SK-N-SH (cell line): ENCODE data around the gene C4A. TPM values are rescaled to one million over a fixed set of nuclear protein-coding genes. Genes with fewer than 3 reads are reported as not detected.

ENCODE experiments used
- CTCF ChIA-PET: fragments of 300-600, 350-600 bp; formaldehyde crosslinking; extraction: SDS; loops from one replicate; lab custom pipeline; 2021; lab: Yijun Ruan, JAX
- POLR2A ChIA-PET: fragments of 350-600 bp; sonication (Branson Sonifier 250); formaldehyde crosslinking; extraction: SDS; loops from one replicate; lab custom pipeline; 2020; ENCODE audit warnings: antibody characterized with exemption, inconsistent platforms; lab: Yijun Ruan, JAX
- DNase-seq: peaks from one replicate; pipeline ENCODE4 v3.0.0; 2012
- H2AFZ ChIP-seq: fragments of 200-600 bp; sonication (generic); 2 replicates; pipeline ENCODE4 v1.8.1; 2016; ENCODE audit warnings: antibody characterized with exemption, mild to moderate bottlenecking, low read depth
- H3F3A ChIP-seq: fragments of 200-600 bp; sonication (generic); replicated peaks from 2 replicates; pipeline ENCODE3; 2016; ENCODE audit warnings: antibody characterized with exemption, mild to moderate bottlenecking; ENCODE audit not compliant: insufficient read depth
- H3K27ac ChIP-seq, 2 experiments: fragments of 200-500 bp in 1 of 2; fragments of 200-600 bp in 1 of 2; sonication (Bioruptor generic) in 1 of 2; sonication (generic), shearing (Covaris generic) in 1 of 2; 2 replicates each; pipeline versions ENCODE4 v1.5.1 to v1.6.1; 2014 to 2016; ENCODE audit warnings: low read depth in 2 of 2, inconsistent platforms in 1 of 2, low read length in 1 of 2, mild to moderate bottlenecking in 1 of 2, mixed read lengths in 1 of 2
- H3K27me3 ChIP-seq: fragments of 200-600 bp; sonication (generic), shearing (Covaris generic); 2 replicates; pipeline ENCODE4 v1.6.1; 2016; ENCODE audit warnings: mixed run types; ENCODE audit not compliant: insufficient read depth
- H3K36me3 ChIP-seq, 2 experiments: fragments of 200-500 bp in 1 of 2; fragments of 200-600 bp in 1 of 2; sonication (Bioruptor generic) in 1 of 2; sonication (generic) in 1 of 2; replicated peaks in 1 of 2; 2 replicates each; pipeline versions ENCODE3 to v1.5.1; 2014 to 2016; ENCODE audit warnings: low read length in 1 of 2, mild to moderate bottlenecking in 1 of 2; ENCODE audit not compliant: insufficient read depth in 2 of 2, control insufficient read depth in 1 of 2
- H3K4me1 ChIP-seq, 2 experiments: fragments of 200-500 bp in 1 of 2; fragments of 200-600 bp in 1 of 2; sonication (Bioruptor generic) in 1 of 2; sonication (generic), shearing (Covaris generic) in 1 of 2; 2 replicates each; pipeline versions ENCODE4 v1.5.1 to v1.6.1; 2014 to 2016; ENCODE audit warnings: low read depth in 1 of 2, low read length in 1 of 2, mixed run types in 1 of 2; ENCODE audit not compliant: insufficient read depth in 2 of 2, control insufficient read depth in 1 of 2
- H3K4me2 ChIP-seq: fragments of 200-600 bp; sonication (generic), shearing (Covaris generic); 2 replicates; pipeline ENCODE4 v1.6.1; 2017; ENCODE audit warnings: mixed run types
- H3K4me3 ChIP-seq, 2 experiments: fragments of 200-500 bp in 1 of 2; fragments of 200-600 bp in 1 of 2; sonication (Bioruptor generic) in 1 of 2; sonication (generic), shearing (Covaris generic) in 1 of 2; 2 replicates each; pipeline versions ENCODE4 v1.5.1 to v1.8.1; 2014 to 2016; ENCODE audit warnings: low read depth in 2 of 2, inconsistent platforms in 1 of 2, low read length in 1 of 2, mild to moderate bottlenecking in 1 of 2, mixed read lengths in 1 of 2, moderate library complexity in 1 of 2
- H3K79me2 ChIP-seq: fragments of 200-600 bp; sonication (generic); 2 replicates; pipeline ENCODE4 v1.8.1; 2017; ENCODE audit warnings: mild to moderate bottlenecking; ENCODE audit not compliant: insufficient read depth
- H3K9ac ChIP-seq: fragments of 200-600 bp; sonication (generic); 2 replicates; pipeline ENCODE4 v1.6.1; 2017; ENCODE audit warnings: mixed run types
- H3K9me2 ChIP-seq: fragments of 200-600 bp; sonication (generic); 2 replicates; pipeline ENCODE4 v1.6.1; 2017; ENCODE audit warnings: mixed run types
- H3K9me3 ChIP-seq: fragments of 200-600 bp; sonication (generic); 2 replicates; pipeline ENCODE4 v1.6.1; 2017; ENCODE audit warnings: mixed run types, mild to moderate bottlenecking, moderate library complexity
- H4K20me1 ChIP-seq: fragments of 200-600 bp; sonication (generic); 2 replicates; pipeline ENCODE4 v1.6.1; 2017; ENCODE audit warnings: mild to moderate bottlenecking, mixed run types; ENCODE audit not compliant: insufficient read depth
- CTCF ChIP-seq: fragments of 200-600 bp; sonication (generic); IDR thresholded peaks from 2 replicates; pipeline ENCODE4 v1.6.1; 2017; ENCODE audit warnings: antibody characterized with exemption, mild to moderate bottlenecking, moderate library complexity
- FOSL2 ChIP-seq: IDR thresholded peaks from 2 replicates; pipeline ENCODE4 v1.4.0; 2012; ENCODE audit warnings: low read depth, mild to moderate bottlenecking, moderate library complexity, borderline replicate concordance
- FOXJ3 ChIP-seq: sonication (generic); formaldehyde crosslinking; IDR thresholded peaks from 2 replicates; pipeline ENCODE4 v1.5.1; 2020; ENCODE audit warnings: mild to moderate bottlenecking, missing genetic modification reagents
- GATA2 ChIP-seq: sonication (generic); formaldehyde crosslinking; IDR thresholded peaks from 2 replicates; pipeline ENCODE4 v1.5.0; 2020; ENCODE audit warnings: mild to moderate bottlenecking, missing genetic modification reagents
- IRF3 ChIP-seq: fragments of 150-350 bp; IDR thresholded peaks from 2 replicates; pipeline ENCODE4 v1.6.1; 2016; ENCODE audit warnings: mild to moderate bottlenecking, low read depth, low read length
- JUND ChIP-seq: IDR thresholded peaks from 2 replicates; pipeline ENCODE4 v1.4.0; 2012
- RAD21 ChIP-seq: IDR thresholded peaks from 2 replicates; pipeline ENCODE4 v1.6.1; 2012; ENCODE audit warnings: mild to moderate bottlenecking, low read length
- REST ChIP-seq: IDR thresholded peaks from 2 replicates; pipeline ENCODE4 v1.6.1; 2012; ENCODE audit warnings: mild to moderate bottlenecking, low read depth, low read length, moderate library complexity
- TEAD4 ChIP-seq: IDR thresholded peaks from 2 replicates; pipeline ENCODE4 v1.4.0; 2012; ENCODE audit warnings: mild to moderate bottlenecking, borderline replicate concordance; ENCODE audit not compliant: insufficient read depth
- USF1 ChIP-seq: IDR thresholded peaks from 2 replicates; pipeline ENCODE4 v1.4.0; 2012; ENCODE audit warnings: low read depth, borderline replicate concordance
- YY1 ChIP-seq: IDR thresholded peaks from 2 replicates; pipeline ENCODE4 v1.4.0; 2012; ENCODE audit warnings: low read depth, mild to moderate bottlenecking
- ZBTB33 ChIP-seq: IDR thresholded peaks from 2 replicates; pipeline ENCODE4 v1.4.0; 2012; ENCODE audit warnings: low read depth, borderline replicate concordance
- WGBS: methylation state at CpG from one replicate; pipeline ENCODE4 v1.1.6; 2017; ENCODE audit warnings: low lambda C conversion rate; 5-methylcytosine and 5-hydroxymethylcytosine counted together
- polyA plus RNA-seq, 3 experiments: library from polyadenylated mRNA; depleted of rRNA; stranded (reverse); fragments of >200 nt; gene quantifications; 2 replicates each; pipeline ENCODE4 v1.2.3, GENCODE V29; 2012

Gene C4A
- polyA plus RNA-seq, 1 of the 3 experiments (the other 2 are of a cell fraction): 11.4 TPM

GRCh38 chr6:32046450-32047083 lies 64.7 kb downstream of the C4A start:
- H3K4me2 ChIP-seq: peak overlapping the region; percentile 15; the same call in 1 of the 2 replicates
- ChIA-PET CTCF (interaction anchor here (0.8 to 1.6 kb wide), 4 partner anchors 13 to 120 kb away, joined by 3 to 4 read pairs (median 3); no protein-coding TSS in a partner anchor), POLR2A (no interaction called here)
- H3K36me3 ChIP-seq: no peaks in the 10 kb centered on the region
- H3K9ac ChIP-seq: no peak overlapping the region
- DNase-seq: peak; percentile 85
- H3K4me1 ChIP-seq: peaks cover 0 to 14% of the 10 kb centered on the region in 2 experiments; a peak in 2 of 4 replicates
- no peak overlapping the region for H3K27ac ChIP-seq
- no peak for TF ChIP-seq TEAD4
- peak; percentile 16; the same call in 1 of the 2 replicates for TF ChIP-seq CTCF
- whole genome bisulfite sequencing: 92% methylated on average over 2 of the region's 14 CpGs
- H3K79me2 ChIP-seq: no peaks in the 10 kb centered on the region
- no peak overlapping the region for H3K4me3 ChIP-seq
- H3K9me3 ChIP-seq: no peaks in the 10 kb centered on the region
- H3K27me3 ChIP-seq: peaks cover 8% of the 10 kb centered on the region; the same call in 1 of the 2 replicates
- no peaks in the 10 kb centered on the region for H3K9me2 ChIP-seq
- H3F3A ChIP-seq: no peaks in the 10 kb centered on the region
- H2AFZ ChIP-seq: no peak overlapping the region
- H4K20me1 ChIP-seq: no peaks in the 10 kb centered on the region

GRCh38 chr6:32047084-32047478 lies 65.2 kb downstream of the C4A start:
- Histone ChIP-seq H3K9ac (no peak overlapping the region), H3K27ac (no peak overlapping the region)
- no peak for TF ChIP-seq RAD21
- TF ChIP-seq FOXJ3: no peak
- TF ChIP-seq FOSL2: no peak
- no peak for TF ChIP-seq IRF3
- TF ChIP-seq ZBTB33: no peak
- no peak for TF ChIP-seq YY1
- TF ChIP-seq USF1: no peak
- TF ChIP-seq JUND: no peak
- TF ChIP-seq GATA2: no peak
- TF ChIP-seq CTCF: no peak
- no peak for TF ChIP-seq REST

More at GRCh38 chr6:32047084-32047478, 65.2 kb downstream of the C4A start:
- peaks cover 10% of the 10 kb centered on the region; the same call in 1 of the 2 replicates for H3K27me3 ChIP-seq
- no peaks in the 10 kb centered on the region for H4K20me1 ChIP-seq
- 47% methylated on average over 8 of the region's 11 CpGs for WGBS
- H3K4me3 ChIP-seq: no peak overlapping the region
- H2AFZ ChIP-seq: no peak overlapping the region
- H3F3A ChIP-seq: no peaks in the 10 kb centered on the region
- POLR2A ChIA-PET: no interaction called here
- H3K4me1 ChIP-seq: peaks cover 0 to 14% of the 10 kb centered on the region in 2 experiments; a peak in 2 of 4 replicates
- no peaks in the 10 kb centered on the region for H3K36me3 ChIP-seq
- H3K9me3 ChIP-seq: no peaks in the 10 kb centered on the region
- no peaks in the 10 kb centered on the region for H3K9me2 ChIP-seq
- H3K4me2 ChIP-seq: peak overlapping the region; percentile 15; the same call in 1 of the 2 replicates
- no peak for DNase-seq
- H3K79me2 ChIP-seq: no peaks in the 10 kb centered on the region
- CTCF ChIA-PET: interaction anchor here (0.9 to 1.9 kb wide), 12 partner anchors 9 to 738 kb away, joined by 3 to 13 read pairs (median 4); partner anchors contain the start of genes CYP21A2 and EHMT2
